Esophagus mucosa (tissue), 1 donor: ENCODE results near the gene YIPF7. TPM values are rescaled to one million over a fixed set of nuclear protein-coding genes. Genes with fewer than 3 reads are reported as not detected.

Experiments
- ATAC-seq: fragments of 200-7000 bp; cut with Tn5 transposase; one replicate; pipeline ENCODE4 v1.9.1; 2020
- total RNA-seq: library from RNA; stranded (reverse); gene quantifications from one replicate; pipeline ENCODE4 v1.2.4, GENCODE V29; 2023
- donor health status: DM: yes; HTN: yes; CAD: no.

YIPF7 gene
- not detected for total RNA-seq

DNA sequence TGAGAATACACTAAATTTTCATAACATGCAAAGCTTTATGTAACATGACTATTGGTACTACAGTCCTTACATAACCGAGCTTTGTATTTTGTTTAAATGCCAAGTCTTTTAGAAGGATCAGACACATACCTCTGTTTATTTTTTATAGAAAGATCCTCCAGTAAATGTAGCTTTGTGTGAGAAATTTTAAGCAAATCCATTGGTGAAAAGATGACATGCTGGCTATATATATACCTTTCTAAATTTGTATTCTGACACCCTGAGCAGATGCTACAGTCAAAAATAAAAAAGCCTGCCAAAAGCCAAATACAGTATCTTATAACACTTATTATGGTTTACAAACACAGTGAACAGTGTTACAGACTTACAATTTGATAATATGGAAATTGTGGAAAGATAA, at the start of gene YIPF7:
YIPF7 (minus strand) TSS at position 201 of the 400 bp plus-strand sequence. CDS start 1,525 bp downstream, outside the sequence.
- ATAC-seq, result no peak

DNA sequence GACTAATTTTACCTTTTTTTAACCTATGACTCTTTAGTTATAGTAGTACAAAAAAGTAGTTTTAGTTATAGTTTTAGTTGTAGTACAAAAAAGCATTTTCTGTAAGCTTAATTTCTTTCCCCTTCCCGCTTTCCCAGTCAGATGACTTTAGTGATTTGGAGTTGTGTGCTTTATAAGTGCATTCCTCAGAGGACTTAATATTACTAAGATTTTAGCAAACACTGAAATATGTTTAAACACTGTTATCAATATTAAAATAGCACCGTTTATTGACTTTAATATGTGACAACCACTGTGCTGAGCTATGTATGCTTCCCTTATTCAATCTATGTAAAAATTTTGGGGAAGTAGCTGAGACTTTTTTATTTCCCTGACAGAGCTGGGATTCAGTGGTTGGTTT, 49.6 kb upstream of the YIPF7 start:
- no peak for ATAC-seq

DNA sequence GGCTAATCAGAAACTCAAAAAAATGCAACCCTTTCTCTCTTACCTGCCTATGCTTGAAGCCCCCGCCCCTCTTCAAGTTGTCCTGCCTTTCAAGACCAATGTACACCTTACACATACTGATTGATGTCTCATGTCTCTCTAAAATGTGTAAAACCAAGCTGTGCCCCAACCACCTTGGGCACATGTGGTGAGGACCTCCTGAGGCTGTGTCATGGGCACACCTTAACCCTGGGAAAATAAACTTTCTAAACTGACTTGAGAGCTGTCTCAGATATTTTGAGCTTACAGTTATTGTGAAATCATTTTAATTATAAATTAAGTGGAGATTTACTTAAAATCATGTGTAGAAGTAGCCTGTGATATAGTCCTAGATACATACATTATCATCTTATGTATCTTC, 49.0 kb upstream of the YIPF7 start:
- no peak for ATAC-seq

DNA sequence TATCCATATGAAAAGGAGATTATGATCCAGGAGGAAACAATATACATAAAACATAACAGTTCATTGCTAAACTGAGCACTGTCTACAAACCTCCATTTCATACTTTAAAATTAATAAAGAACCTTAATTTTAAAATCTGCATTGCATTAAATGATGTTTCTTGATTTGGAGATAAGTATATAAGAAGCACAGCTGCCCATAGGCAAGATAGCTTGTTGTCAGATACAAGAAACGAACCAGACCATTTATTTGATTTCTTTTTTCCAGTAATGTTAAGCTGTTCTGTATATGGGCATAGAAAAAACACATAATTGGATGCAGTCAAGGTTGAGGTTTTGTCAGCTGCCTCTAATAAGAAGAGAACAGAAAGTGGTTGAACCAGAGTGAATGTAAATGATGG, 33.2 kb upstream of the YIPF7 start:
- ATAC-seq, result no peak

DNA sequence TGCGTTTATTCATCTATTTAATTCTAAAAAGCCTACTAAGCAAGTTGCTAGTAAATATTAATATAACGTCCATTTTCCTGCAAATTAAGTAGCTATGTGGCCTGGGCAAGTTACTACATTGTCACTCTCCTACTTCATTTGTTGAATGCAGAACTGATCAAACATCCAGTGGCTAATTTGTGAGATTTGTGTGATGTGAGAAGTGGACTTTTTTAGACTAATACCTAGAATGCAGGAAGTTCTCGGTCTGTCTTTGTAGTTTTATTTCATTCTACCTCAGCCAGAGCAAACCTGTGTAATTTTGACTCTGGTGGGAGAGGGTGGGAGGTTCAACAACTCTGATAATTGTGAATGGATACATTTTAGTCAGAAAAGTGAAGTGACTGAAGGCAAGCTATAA, 27.6 kb upstream of the YIPF7 start:
- ATAC-seq, result no peak

DNA sequence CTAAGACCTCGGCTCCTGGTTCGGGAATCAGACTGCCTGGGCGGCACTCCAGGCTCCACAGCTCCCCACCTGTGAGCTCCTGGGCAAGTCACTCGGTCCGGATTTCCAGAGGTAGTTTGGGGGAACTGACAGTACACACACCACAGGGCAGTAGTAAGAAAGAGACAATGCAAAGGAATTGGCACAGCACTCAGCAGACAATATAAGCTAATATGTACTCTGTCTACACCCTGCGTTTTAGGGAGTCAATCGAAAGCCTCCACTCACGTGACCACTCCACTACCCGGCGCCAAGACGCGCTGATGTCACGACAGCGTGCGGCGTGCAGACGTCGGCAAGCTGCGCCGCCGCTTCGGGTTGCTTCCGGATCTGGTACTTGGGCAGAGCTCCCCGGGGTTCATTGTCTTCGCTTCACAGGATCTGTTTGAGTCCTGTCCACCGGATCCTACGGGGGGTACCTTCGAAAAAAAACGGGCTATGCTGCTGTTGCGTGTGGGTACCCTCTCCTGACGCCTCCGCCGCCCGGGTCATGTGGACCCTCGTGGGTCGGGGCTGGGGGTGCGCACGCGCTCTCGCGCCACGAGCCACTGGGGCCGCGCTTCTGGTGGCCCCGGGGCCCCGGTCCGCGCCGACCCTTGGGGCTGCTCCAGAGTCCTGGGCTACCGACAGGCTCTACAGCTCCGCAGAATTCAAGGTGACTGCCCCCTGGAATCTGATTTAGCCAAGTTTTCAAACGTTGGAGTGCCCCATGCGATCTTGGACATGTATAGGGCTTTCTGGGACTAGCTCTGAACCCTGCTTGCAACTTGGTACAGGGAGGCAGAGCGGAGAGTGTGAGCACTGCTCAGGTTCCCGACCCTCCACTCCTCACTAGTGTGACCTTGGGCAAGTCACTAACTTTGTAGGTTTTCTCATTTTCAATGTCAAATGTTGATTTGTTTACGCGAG, 26.9 kb upstream of the YIPF7 start, which contains the start of gene GUF1:
GUF1 (plus strand) TSS at position 327 of the 948 bp plus-strand sequence; CDS start at position 530, 203 bp downstream.
- peak; percentile 99 for ATAC-seq

DNA sequence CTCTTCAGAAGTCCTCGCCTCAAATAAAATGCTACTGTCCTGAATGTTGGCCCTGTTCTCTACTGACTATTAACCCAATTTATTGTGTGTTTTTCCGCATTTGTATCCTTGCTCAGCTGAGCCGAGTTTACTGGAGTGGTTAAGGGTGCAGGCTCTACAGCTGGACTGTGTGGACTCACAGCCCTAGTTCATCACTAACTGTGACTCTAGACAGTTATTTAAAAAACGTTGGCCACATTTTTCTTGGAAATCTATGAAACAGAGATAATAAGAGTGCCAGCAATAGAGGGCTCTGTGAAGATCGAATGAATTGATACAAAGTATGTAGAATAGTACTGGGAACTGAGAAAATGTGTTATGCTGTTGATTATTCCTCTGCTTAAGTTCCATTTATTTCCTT, 23.9 kb upstream of the YIPF7 start:
- no peak for ATAC-seq

DNA sequence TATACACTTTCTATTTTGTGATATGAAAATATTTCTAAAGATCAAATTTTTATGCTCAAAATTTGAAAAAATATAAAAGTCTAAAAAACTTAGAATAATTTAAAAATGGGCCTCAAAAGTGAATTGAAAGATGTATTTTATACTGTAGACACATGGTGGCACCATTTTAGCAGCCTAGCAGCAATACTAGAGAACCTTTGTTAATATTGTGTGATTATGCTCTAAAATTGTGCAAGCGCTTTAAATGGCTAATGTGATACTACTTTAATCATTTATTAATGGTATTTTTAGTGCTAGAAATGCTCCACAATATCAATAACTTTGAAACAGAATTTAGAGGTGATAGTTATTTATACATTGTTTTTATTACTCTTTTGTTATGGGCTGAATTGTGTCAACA, 23.0 kb upstream of the YIPF7 start:
- ATAC-seq, result no peak

DNA sequence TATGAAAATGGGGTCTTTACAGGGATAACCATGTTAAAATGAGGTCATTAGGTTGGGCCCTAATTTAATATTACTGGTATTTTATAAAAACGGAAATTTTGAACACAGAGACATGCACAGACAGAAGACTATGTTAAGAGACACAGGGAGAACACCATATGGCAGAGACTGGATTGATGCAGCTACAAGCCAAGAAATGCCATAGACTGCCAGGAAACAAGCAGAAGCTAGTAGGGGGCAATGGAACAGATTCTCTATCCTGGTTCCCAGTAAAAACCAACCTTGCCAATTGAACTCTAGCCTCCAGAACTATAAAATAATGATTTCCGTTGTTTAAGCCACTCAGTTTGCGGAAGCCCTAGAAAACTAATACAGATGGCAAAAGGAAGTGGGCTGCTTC, 20.2 kb upstream of the YIPF7 start:
- no peak for ATAC-seq

DNA sequence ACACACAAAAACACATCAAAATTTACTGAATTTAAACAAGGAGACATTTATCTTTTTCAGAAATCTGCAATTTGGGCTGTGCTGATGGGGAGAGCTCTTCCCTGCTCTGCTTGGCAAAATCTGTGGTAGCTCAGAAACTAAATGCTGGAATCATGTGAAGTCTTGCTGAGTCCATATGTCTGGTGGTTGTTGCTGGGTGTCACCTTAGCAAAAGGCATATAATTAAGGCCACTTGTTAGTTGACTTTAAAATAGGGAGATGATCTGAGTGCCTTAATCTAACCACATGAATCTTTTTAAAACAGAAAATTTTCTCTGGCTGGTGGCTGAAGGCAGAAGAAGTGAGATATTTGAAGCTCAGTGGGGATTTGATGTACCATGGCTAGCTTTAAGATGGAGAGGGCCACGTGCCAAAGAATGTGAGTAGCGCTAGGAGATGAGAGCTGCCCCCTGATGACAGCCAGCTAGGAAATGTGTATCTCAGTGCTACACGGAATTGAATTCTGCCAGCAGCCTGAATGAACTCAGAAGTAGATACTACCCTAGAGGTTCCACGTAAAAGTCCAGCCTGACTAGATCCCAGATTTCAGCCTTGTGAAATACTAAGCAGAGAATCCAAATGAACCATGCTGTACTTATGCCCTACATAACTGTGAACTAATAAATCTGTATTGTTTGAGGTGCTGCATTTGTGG, 19.2 kb upstream of the YIPF7 start:
- no peak for ATAC-seq

DNA sequence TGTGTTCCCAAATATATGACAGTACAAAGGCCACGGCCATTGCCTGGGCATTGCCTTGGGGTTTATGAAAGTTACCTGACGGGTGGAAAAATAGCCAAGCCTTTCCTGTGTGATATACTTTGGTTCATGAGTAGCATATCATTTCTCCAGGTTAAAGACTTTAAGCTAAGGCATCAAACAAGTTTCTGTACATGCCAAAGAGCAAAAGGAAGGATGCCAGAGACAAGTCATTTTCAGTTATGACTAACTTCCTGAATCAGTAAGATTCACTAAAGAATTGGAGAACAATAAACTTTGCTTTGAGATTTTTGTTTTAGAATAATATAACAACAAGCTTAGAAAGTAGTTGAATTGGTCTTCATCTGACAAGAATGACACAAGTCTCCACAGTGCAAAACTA, 17.1 kb upstream of the YIPF7 start:
- no peak for ATAC-seq

DNA sequence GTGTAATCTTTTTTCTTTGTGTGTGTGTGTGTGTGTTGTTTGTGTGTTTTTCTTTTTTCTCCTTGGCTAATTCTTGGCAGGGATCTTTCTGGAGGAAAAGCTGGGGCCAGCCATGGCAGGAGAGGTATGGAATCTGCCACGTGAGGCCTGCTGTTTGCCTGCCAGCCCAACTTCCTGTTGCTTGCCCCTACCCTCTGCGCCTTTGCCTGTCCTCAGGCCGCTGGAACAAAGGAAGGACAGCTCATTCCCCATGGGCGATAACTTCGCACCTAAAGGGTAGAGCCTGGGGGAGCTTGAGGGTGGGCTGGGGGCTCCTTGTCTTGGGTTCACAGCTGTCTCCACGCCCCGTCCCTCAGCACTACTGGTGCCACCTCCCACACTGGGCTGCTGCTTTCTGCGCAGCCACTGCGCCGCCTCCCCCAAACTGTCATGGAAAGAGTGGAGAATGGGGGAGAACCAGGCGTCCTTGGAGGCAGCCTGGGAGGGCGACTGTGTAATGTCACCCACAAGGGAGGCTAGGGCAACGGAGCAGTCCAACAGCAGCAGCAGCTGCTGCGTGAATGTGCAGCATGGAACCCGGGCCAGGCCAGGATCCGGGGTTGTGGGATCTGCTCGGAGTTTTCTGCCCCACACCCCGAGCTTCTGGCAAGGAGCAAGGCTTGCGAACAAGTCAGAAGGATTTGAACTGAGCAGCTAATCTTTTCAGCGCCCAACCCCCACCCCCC, 12.3 kb upstream of the YIPF7 start:
- no peak for ATAC-seq

DNA sequence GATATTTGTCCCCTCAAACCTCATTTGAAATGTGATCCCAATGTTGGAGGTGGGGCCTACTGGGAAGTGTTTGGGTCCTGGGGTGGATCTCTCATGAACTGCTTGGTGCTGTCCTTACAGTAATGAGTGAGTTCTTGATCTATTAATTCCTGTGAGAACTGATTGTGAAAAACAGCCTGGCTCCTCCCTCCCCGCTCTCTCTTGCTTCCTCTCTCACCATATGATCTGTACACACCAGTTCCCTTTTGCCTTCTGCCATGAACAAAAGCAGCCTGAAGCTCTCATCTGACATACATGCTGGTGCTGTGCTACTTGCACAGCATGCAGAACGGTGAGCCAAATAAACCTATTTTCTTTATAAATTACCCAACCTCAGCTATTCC, 11.2 kb upstream of the YIPF7 start:
- no peak for ATAC-seq

DNA sequence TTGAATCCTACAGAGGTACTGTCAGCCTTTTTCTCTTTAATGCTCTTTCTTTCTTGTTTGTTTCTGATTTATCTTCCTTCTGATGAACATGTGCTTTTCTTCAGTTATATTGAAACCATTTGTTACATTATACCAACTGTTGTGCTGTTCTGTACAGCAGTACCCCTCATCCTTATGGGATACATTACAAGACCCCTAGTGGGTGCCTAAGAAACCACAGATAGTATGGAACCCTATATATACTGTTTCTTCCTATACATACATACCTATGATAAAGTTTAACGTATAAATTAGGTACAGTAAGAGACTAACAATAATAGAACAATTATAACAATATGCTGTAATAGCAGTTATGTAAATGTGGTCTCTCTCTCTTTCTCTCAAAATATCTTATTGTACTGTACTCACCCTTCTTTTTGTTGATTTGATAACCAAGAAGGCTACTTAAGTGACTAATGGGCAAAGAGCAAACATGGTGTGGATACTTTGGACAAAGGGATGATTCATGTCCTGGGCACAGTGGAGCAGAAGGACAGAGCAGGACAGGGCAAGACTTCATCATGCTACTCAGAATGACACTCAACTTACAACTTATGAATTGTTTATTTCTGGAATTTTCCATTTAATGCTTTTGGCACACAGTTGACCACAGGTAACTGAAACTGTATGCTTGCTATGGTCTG, 10.7 kb upstream of the YIPF7 start:
- no peak for ATAC-seq

DNA sequence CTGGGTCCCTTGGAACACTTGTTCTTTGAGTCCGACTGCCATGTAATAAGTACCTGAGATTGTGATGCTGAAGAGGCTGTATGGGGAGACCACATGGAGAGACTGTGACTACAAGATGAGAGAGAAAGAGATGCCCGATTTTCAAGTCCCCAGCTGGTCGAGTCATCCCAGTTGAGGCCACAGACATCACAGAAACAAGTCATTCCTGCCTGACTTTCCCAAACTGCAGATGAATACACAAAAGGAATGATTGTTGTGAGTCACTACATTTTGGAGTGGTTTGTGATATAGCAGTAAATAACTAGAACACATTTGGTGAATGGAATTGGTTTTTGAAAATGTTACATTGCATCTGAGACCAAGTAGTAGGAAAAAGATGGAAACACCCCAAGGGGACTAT, 9.0 kb upstream of the YIPF7 start:
- ATAC-seq, result no peak

DNA sequence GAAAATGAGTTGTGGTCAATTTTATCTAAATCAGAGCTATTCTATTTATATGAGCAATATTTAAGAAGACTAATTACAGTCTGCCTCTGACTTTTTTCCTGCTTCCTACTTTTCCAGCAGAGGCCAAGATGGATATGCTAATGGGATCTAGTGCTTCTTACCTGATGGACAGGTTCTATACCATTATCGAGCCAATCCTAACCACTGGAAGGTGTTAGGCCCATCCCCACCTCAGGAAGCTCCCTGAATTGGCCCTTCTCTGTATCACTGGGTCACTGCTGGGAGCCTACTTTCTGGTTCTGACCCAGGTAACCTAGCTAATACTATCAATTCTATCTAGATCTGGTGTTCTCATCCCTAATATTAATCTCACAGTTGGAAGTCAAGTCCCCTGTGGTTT, 577 bp upstream of the YIPF7 start:
- no peak for ATAC-seq

DNA sequence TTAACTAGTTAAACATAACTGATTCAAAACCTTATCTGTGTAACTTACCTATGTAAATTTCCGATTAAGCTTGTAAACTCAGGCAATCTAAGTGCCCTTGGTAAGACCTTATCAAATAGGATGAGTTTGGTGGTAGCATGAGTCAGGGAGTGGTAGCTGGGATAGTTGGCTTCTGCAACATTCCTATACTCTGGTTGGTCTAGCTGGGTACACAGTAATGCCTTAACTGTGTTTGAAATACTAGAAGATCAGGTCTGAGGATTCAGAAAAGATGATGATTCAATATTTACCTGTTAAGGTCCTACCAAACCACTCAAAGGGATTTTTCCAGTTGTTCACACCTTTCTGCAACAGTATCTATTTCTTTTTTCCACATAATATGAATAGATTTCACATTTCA, 5.3 kb downstream of the YIPF7 start:
- ATAC-seq, result no peak

DNA sequence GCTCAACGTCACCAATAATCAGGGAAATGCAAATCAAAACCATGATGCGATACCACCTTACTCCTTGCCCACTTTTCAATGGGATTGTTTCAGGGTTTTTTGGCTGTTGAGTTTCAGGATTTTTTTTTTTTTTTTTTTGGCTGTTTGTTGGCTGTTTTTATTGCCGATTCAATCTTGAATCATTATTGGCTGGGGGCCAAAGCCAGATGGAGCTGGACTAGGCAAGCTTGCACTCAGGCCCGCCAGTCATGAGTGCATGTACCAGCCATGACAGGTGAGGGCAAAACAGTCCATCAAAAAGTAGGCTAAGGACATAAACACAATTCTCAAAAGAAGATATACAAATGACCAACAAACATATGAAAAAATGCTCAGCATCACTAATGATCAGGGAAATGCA, 13.3 kb downstream of the YIPF7 start:
- no peak for ATAC-seq

DNA sequence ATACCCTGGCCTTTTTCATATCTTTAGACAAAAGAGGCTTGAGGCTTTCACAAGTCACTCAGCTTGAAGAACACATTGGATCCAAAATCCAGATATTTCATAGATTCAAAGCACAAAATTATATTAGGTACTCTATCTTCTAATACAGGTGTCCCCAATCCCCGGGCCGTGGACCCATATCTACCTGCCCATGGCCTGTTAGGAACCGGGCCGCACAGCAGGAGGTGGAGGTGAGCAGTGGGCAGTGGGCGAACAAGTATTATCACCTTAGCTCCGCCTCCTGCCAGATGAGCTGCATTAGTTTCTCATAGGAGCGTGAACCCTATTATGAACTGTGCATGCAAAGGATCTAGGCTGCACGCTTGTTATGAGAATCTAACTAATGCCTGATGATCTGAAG, 18.7 kb downstream of the YIPF7 start:
- ATAC-seq, result no peak

DNA sequence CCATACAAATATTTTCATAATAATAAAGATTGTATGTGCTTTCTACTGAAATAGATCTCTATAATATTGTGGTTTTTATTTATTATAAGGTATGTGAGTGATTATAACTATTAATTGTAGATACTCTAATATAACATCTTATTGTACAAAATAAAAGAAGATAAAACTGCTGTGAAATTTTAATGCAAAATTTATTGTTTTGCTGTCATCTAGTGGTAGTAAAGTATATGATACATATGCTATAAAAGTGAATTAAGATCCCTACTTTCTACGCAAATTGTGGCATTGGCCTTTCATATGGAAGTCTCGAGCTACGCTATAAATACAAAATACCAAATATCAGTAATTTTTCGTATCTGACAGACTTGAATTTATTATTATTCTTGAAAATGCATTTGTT, 19.3 kb downstream of the YIPF7 start:
- ATAC-seq, result no peak

DNA sequence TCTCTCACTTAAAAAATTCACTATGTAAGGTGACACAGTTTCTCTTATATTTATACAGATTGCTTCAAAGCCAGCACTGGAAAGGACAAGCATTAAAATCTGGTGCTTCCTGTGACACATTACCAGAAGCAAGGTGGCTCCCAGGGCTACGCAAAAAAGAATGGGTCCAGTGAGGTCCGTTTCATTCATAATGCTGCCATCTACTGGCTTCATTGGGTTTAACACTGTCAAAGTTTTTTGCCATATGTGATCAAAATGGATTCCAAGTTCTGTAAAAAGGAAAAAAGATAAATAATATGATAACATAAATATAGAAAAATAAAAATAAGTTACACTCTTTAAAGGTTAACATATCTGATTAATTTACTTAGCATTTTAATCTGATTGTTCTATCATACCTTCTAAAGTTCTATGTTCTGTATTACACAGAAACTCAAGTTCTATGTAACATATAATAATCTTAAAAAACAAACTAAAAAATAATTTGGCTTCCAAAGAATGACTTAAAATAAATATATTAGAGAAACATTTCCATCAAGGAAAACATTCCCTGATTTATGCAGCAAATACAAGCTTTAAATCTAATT, 22.1 kb downstream of the YIPF7 start:
- peak; percentile 71 for ATAC-seq

DNA sequence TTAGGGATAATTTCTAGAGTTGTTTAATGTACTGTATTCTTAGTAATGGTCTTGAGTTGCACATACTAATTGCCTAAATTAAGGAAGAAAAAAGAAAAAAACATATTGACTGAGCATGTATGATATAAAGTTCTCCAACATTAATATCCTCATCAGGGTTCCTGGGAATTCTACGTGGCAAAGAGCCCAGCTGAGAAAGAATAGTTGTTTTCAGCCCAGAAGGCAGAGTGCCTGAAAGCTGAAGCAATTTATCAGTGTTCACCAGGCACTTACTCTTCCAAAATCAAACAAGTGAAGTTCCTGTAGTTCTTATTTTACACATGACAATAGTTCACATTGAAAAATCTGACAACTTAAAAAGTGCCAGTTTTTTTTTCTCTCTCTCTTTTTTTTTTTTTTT, 27.7 kb downstream of the YIPF7 start:
- no peak for ATAC-seq
